Common myeloid progenitor, CD34-positive (primary cell): ENCODE data around the gene PDE4B.
A peak's percentile ranks its signal among the peaks of the same experiment; 100 is the strongest.

ENCODE experiments used
- CTCF ChIA-PET: fragments of 350-600 bp; sonication (Branson Sonifier 250); formaldehyde crosslinking; loops from one replicate; lab custom pipeline; 2021; ENCODE audit warnings: antibody characterized with exemption; lab: Charles Lee
- POLR2A ChIA-PET: fragments of 350-600 bp; sonication (Branson Sonifier 250); formaldehyde crosslinking; loops from one replicate; lab custom pipeline; 2021; ENCODE audit warnings: antibody characterized with exemption; lab: Charles Lee
- DNase-seq, 3 donors: peaks; one replicate each; pipeline versions ENCODE4 v3.0.0 to v3.0.0-alpha.2; 2013
- H3K27ac ChIP-seq, 2 experiments: 1 replicate in 1 of 2; 2 replicates in 1 of 2; pipeline ENCODE4 v1.7.0; 2013; ENCODE audit warnings: inconsistent platforms in 2 of 2, low read length in 2 of 2, mild to moderate bottlenecking in 2 of 2, low read depth in 1 of 2, moderate library complexity in 1 of 2; ENCODE audit not compliant: severe bottlenecking in 2 of 2, insufficient read depth in 1 of 2, poor library complexity in 1 of 2
- H3K27me3 ChIP-seq, 5 experiments: replicated peaks in 2 of 5; 1 replicate in 3 of 5; 2 replicates in 2 of 5; pipeline versions ENCODE4 v1.6.1 to v1.7.0; 2013; ENCODE audit warnings: low read length in 4 of 5, mild to moderate bottlenecking in 2 of 5, moderate library complexity in 2 of 5, inconsistent platforms in 1 of 5; ENCODE audit not compliant: insufficient read depth in 5 of 5, control insufficient read depth in 4 of 5
- H3K36me3 ChIP-seq, 4 experiments: 1 replicate in 2 of 4; 2 replicates in 2 of 4; pipeline versions ENCODE4 v1.6.1 to v1.7.0; 2013; ENCODE audit warnings: low read length in 3 of 4, control low read depth in 1 of 4, mild to moderate bottlenecking in 1 of 4; ENCODE audit not compliant: control insufficient read depth in 4 of 4, insufficient read depth in 4 of 4
- H3K4me1 ChIP-seq, 4 experiments: 1 replicate in 3 of 4; 2 replicates in 1 of 4; pipeline versions ENCODE4 v1.6.1 to v1.7.1; 2013; ENCODE audit warnings: low read length in 3 of 4, mild to moderate bottlenecking in 3 of 4, control low read depth in 1 of 4, inconsistent platforms in 1 of 4, moderate library complexity in 1 of 4; ENCODE audit not compliant: control insufficient read depth in 4 of 4, insufficient read depth in 4 of 4; ENCODE audit errors: control extremely low read depth in 1 of 4
- H3K4me3 ChIP-seq, 7 experiments: 1 replicate in 4 of 7; 2 replicates in 3 of 7; pipeline versions ENCODE4 v1.5.1 to v1.7.0; 2013; ENCODE audit warnings: mild to moderate bottlenecking in 7 of 7, low read length in 6 of 7, moderate library complexity in 6 of 7, inconsistent platforms in 2 of 7, low read depth in 2 of 7, control low read depth in 1 of 7; ENCODE audit not compliant: insufficient read depth in 4 of 7, control insufficient read depth in 1 of 7; ENCODE audit errors: extremely low read depth in 1 of 7
- H3K9me3 ChIP-seq, 5 experiments: 1 replicate in 4 of 5; 2 replicates in 1 of 5; pipeline versions ENCODE4 v1.6.1 to v1.7.1; 2013; ENCODE audit warnings: low read length in 4 of 5, mild to moderate bottlenecking in 2 of 5, inconsistent platforms in 1 of 5, low read depth in 1 of 5, moderate library complexity in 1 of 5; ENCODE audit not compliant: control insufficient read depth in 4 of 5, insufficient read depth in 2 of 5; ENCODE audit errors: control extremely low read depth in 1 of 5
- WGBS: methylation state at CpG from one replicate; pipeline ENCODE4 v1.1.5; 2013; ENCODE audit not compliant: insufficient coverage; 5-methylcytosine and 5-hydroxymethylcytosine counted together

Gene PDE4B

DNA sequence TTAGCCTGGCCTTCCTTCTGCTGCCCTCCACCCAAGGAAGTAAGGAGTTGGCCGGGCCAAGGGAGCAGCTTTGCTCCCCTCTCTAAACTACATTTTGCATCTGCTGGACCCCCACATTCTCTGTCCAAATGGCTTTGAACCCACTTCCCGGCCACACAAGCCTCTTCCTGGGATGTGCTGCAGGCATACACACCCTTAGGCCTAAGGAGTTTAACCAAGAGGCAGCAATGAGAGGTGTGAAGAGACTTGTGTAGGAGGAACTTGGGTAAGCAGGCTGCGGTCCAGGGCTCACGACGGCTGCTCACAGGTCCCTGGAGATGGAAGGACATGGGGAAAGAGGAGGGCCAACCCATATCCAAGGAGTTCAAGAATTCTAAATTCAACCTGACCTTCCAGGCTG, 544.6 kb downstream of the PDE4B start:
- Histone ChIP-seq H3K27me3 (no peaks in the 10 kb centered on the region), H3K9me3 (no peaks in the 10 kb centered on the region), H3K4me3 (peak overlapping the region in 1 of 7 experiments; percentile 91), H3K4me1 (peaks cover 48 to 76% (median 59%) of the 10 kb centered on the region in 4 experiments), H3K36me3 (no peaks in the 10 kb centered on the region), H3K27ac (peak overlapping the region; percentile 85)
- ChIA-PET POLR2A (no interaction called here), CTCF (interaction anchor here (1.8 to 2.3 kb wide), 2 partner anchors 10 to 84 kb away, joined by 6 to 11 read pairs; no protein-coding TSS in a partner anchor)
- DNase-seq: no peak
- WGBS: 67% methylated on average over 2 of the region's 5 CpGs

DNA sequence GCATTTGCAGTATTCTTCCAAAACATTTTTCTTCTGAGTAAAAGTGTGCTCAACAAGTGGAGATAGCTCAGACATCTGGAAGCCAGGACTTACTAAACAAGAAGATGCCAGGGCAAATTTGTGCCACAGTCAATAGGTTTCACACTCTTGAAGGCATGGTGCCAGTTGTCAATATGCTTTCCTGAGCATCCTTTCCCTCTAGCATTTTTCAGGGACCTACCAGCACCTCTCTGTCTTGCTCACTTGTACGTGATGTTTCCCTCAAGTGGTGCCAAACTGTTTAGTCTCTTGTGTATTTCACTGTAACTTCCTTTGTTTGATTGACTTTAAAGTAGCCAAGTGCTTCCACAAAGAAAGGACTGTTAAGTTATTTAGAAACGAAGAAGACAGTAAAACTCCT, 547.2 kb downstream of the PDE4B start:
- DNase-seq: peak in 2 of 3 donors; percentile 38 to 54
- POLR2A ChIA-PET: no interaction called here
- peak overlapping the region in 1 of 2 experiments; percentile 36 for H3K27ac ChIP-seq
- WGBS: no CpG with 5 or more reads among the region's 2 CpGs
- H3K9me3 ChIP-seq: no peaks in the 10 kb centered on the region
- no peaks in the 10 kb centered on the region for H3K27me3 ChIP-seq
- CTCF ChIA-PET: interaction anchor here (1.5 kb wide), 1 partner anchor 10 kb away, joined by 3 read pairs; no protein-coding TSS in a partner anchor
- H3K4me3 ChIP-seq: peak overlapping the region in 2 of 7 experiments; percentile 35 to 36
- H3K4me1 ChIP-seq: peaks cover 35 to 54% (median 40%) of the 10 kb centered on the region in 4 experiments
- no peaks in the 10 kb centered on the region for H3K36me3 ChIP-seq

DNA sequence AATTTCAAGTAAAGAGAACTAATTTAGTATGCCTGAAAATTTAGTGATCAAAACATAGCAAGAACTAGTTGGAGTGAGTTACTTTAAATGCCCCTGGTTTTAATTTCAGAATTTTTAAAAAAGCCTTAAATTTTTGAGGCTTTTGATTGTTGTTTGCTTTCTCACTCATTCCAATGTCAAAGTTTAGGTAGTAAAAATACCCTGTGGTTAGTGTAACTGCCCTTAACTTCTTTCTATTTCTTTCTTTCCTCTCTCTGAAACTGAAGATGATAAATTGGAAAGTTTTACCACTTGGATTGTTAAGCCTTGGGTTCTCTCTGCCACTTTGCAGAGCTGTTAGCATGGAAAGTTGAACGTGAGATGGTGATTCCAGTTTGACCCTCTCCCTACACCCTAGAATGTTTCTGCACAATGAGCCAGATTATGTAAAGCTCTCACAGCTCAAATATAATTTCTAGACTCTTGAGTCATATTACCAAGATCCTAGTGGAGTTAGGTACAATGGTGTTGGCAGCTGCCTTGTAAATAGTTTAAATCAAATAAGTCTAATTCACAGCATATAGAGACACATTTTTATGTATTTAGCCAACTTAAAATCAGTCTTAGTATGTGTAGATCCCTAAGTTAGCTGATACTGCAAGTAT, 548.9 kb downstream of the PDE4B start:
- Histone ChIP-seq H3K4me1 (peaks cover 21 to 38% (median 29%) of the 10 kb centered on the region in 4 experiments), H3K4me3 (no peak overlapping the region), H3K36me3 (no peaks in the 10 kb centered on the region), H3K27me3 (no peaks in the 10 kb centered on the region), H3K9me3 (no peaks in the 10 kb centered on the region), H3K27ac (no peak overlapping the region)
- POLR2A ChIA-PET: interaction anchor here (1.3 kb wide), 1 partner anchor 9 kb away, joined by 3 read pairs; no protein-coding TSS in a partner anchor
- WGBS: 83% methylated on average over 1 of the region's 1 CpG
- CTCF ChIA-PET: interaction anchor here (2.3 kb wide), 1 partner anchor 67 kb away, joined by 7 read pairs; no protein-coding TSS in a partner anchor
- DNase-seq: no peak

DNA sequence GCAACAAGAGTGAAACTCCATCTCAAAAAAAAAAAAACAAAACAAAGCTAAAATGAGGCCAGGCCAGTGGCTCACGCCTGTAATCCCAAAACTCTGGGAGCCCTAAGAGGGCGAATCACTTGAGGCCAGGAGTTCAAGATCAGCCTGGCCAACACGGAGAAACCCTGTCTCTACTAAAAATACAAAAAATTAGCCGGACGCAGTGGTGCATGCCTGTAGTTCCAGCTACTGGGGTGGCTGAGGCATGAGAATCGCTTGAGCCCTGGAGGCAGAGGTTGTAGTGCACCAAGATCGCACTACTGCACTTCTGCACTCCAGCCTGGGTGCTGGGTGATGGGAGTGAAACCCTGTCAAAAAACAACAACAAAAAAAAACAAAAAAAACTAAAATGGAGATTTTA, 550.0 kb downstream of the PDE4B start:
- DNase-seq: no peak
- Histone ChIP-seq H3K9me3 (no peaks in the 10 kb centered on the region), H3K4me3 (no peak overlapping the region), H3K4me1 (peaks cover 13 to 30% (median 21%) of the 10 kb centered on the region in 4 experiments), H3K27me3 (no peaks in the 10 kb centered on the region), H3K27ac (no peak overlapping the region), H3K36me3 (no peaks in the 10 kb centered on the region)
- ChIA-PET POLR2A (no interaction called here), CTCF (interaction anchor here (0.9 to 2.3 kb wide), 3 partner anchors 12 to 99 kb away, joined by 3 to 7 read pairs (median 3); no protein-coding TSS in a partner anchor)
- WGBS: 100% methylated on average over 2 of the region's 7 CpGs

DNA sequence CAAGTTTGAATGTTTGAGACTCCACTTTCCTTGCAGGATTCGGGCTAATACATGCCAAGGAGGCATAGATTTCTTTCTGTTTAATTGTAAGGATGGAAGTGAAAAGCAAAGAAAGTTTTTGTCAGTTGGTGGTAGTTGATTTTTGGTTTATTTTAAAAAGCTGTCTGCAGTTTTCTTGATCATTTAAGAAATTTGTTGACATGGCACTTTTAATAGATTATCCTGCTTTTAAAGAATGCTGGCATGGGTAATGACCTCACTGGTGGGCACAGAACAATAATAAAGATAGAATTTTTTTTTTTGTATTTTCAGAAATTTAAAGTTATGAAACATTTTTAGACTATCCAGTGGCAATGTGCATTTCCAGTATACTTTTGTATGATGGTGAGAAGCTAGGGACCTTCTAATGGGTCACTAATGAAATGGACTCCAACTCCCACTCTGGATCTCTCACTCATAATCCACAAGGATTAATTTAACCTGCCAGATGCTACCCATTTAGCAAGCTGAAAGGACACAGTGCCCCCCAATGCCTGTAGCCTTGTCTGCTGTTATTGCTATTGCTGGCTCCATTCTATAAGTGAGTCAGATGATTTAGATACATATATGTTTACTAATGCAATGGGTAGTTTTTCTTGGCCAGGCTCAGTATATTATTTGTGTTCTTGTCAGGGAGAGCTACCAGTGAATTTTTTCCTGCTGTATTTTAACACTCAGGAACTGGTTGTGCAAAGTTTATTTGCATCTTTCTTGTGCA, 551.1 kb downstream of the PDE4B start:
- DNase-seq: no peak
- Histone ChIP-seq H3K9me3 (no peaks in the 10 kb centered on the region), H3K4me3 (no peak overlapping the region), H3K4me1 (peaks cover 15 to 26% (median 22%) of the 10 kb centered on the region in 4 experiments), H3K27me3 (no peaks in the 10 kb centered on the region), H3K27ac (no peak overlapping the region), H3K36me3 (no peaks in the 10 kb centered on the region)
- ChIA-PET POLR2A (interaction anchor here (0.6 kb wide), 1 partner anchor 31 kb away, joined by 3 read pairs; no protein-coding TSS in a partner anchor), CTCF (interaction anchor here (0.7 to 2.4 kb wide), 6 partner anchors 8 to 102 kb away, joined by 3 to 14 read pairs (median 4); no protein-coding TSS in a partner anchor)
- 100% methylated on average over 1 of the region's 1 CpG for WGBS

DNA sequence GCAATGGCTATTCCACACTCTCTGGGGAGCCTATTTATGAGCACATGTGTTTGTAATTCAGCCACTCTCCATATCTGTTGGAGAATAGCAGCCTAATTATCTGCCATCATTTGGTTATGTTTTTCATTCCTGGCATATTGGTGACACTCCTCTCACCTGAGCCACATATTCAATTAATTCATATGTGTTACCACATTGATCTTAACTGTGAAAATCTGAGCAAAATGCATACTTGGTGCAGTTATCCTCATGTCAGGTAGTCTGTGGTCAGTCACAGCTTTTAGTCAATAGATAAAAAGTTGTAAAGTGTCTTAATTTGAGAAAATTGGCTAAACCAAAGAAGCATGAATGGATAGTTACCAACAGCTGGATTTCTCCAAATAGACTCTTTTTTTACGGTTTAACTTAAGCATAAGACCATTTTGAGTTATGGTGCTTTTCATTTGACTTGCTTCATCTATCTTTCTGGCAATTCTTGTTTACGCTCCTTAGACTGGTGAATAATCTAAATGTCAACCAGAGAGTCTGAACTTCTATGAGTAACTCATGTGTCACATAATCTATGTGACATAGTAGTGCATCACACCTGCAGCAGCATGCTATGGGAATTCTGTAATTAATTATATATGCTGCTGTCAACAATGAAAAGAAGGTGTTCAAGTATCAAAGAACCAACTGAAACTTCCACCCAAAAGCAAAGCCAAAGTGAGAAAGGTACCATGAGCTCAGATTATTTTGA, 553.5 kb downstream of the PDE4B start:
- Histone ChIP-seq H3K4me3 (no peak overlapping the region), H3K4me1 (peaks cover 31 to 35% (median 33%) of the 10 kb centered on the region in 4 experiments), H3K27me3 (no peaks in the 10 kb centered on the region), H3K9me3 (no peaks in the 10 kb centered on the region), H3K36me3 (no peaks in the 10 kb centered on the region), H3K27ac (no peak overlapping the region)
- WGBS: 100% methylated on average over 1 of the region's 2 CpGs
- no peak for DNase-seq
- ChIA-PET POLR2A (interaction anchor here (1.3 kb wide), 1 partner anchor 15 kb away, joined by 4 read pairs; no protein-coding TSS in a partner anchor), CTCF (interaction anchor here (1.1 to 2.3 kb wide), 5 partner anchors 10 to 97 kb away, joined by 3 to 11 read pairs (median 3); no protein-coding TSS in a partner anchor)
